ENCODE results near the gene SDHA.
"Not testable (repeated sequence)": the region's sequence is repeated elsewhere in the genome, so short reads cannot be mapped to it uniquely, and the experiment has no call there.

The SDHA gene

DNA sequence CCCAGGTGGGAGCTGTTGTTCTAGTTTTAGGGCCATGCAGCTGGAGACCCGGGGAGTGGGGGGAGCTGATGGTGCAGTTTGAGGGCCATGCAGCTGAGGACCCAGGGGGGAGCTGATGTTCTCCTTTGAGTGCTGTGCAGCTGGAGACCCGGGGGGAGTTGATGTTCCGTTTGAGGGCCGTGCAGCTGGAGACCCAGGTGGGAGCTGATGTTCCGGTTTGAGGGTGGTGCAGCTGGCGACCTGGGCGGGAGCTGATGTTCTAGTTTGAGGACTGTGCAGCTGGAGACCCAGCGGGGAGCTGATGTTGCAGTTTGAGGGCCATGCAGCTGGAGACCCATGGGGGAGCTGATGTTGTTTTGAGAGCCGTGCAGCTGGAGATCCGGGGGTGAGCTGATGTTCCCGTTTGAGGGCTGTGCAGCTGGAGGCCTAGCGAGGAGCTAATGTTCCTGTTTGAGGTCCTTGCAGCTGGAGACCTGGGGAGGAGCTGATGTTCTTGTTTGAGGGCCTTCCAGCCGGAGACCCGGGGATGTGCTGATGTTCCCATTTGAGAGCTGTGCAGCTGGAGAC lies 68.0 kb downstream of the SDHA start:
- TF ChIP-seq Cebpa-rat (IDR thresholded peaks at IDR 0.05), result no peak
- Histone ChIP-seq H3K27me3 (no peaks in the 10 kb centered on the region), H3K4me3 (peak overlapping the region in 6 of 10 experiments; percentile 29 to 43 (median 36); a peak in 8 of 20 replicates), H3K4me1 (peaks cover 12 to 54% (median 29%) of the 10 kb centered on the region in 10 experiments; a peak in 19 of 20 replicates), H3K36me3 (peaks cover 63 to 87% (median 76%) of the 10 kb centered on the region in 11 experiments), H3K9me3 (replicated peaks in 1 of 11) (peaks cover 0 to 92% (median 79%) of the 10 kb centered on the region in 11 experiments; a peak in 20 of 22 replicates), H3K27ac (peak overlapping the region in 7 of 11 experiments; percentile 6 to 73 (median 51); a peak in 14 of 22 replicates), H3K9ac (peak overlapping the region in 2 of 11 experiments; percentile 20 to 30; a peak in 1 of 22 replicates), H4K20me1 (peaks cover 9 to 94% (median 50%) of the 10 kb centered on the region in 11 experiments; a peak in 16 of 22 replicates), H3K4me2 (peak overlapping the region in 9 of 11 experiments; percentile 13 to 61 (median 28); a peak in 12 of 22 replicates)

DNA sequence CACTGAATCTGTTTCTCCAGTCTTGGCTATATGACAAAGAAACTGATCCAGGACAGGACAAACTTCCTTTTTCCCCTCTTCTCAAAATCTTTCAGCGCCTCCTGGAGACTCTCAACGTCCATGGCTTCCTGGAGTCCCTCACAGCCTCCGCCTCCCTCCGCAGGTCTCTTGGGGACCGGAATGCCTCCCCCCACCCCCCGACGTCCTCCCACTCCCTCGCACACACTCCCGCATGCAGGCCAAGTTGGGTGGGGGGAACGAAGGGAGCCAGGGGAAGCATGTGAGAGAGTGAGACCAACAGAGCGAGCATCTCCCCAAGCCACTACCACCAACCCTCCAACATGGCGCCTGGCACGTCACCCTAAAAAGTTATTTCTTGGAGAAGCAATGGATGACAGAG lies 72.1 kb downstream of the SDHA start:
- H3K27me3 ChIP-seq, H3K9ac ChIP-seq, H3K27ac ChIP-seq, H3K4me3 ChIP-seq: not testable (repeated sequence)
- peaks cover 0 to 87% (median 63%) of the 10 kb centered on the region in 11 experiments; a peak in 20 of 22 replicates for H3K9me3 ChIP-seq (replicated peaks in 1 of 11)
- peak overlapping the region in 8 of 11 experiments; percentile 32 to 64 (median 54); a peak in 13 of 22 replicates for H3K4me2 ChIP-seq
- peaks cover 37 to 79% (median 61%) of the 10 kb centered on the region in 11 experiments for H3K36me3 ChIP-seq
- H4K20me1 ChIP-seq, result peaks cover 5 to 89% (median 42%) of the 10 kb centered on the region in 11 experiments; a peak in 17 of 22 replicates
- H3K4me1 ChIP-seq, result peaks cover 9 to 47% (median 27%) of the 10 kb centered on the region in 10 experiments; a peak in 19 of 20 replicates

DNA sequence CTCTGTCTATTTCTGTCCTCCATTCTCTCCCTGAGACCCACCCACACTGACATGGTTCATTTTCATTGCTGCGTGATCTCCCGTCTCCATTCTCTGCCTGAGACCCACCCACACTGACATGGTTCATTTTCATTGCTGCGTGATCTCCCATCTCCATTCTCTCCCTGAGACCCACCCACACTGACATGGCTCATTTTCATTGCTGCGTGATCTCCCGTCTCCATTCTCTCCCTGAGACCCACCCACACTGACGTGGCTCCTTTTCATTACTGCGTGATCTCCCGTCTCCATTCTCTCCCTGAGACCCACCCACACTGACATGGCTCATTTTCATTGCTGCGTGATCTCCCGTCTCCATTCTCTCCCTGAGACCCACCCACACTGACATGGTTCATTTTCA lies 73.2 kb downstream of the SDHA start:
- H3K9ac ChIP-seq, H3K4me3 ChIP-seq, H3K27ac ChIP-seq, H3K27me3 ChIP-seq: not testable (repeated sequence)
- Histone ChIP-seq H4K20me1 (peaks cover 11 to 88% (median 39%) of the 10 kb centered on the region in 11 experiments; a peak in 21 of 22 replicates), H3K36me3 (peaks cover 25 to 68% (median 55%) of the 10 kb centered on the region in 11 experiments), H3K4me2 (peak overlapping the region in 5 of 11 experiments; percentile 36 to 57 (median 53); a peak in 8 of 22 replicates), H3K4me1 (peaks cover 5 to 43% (median 21%) of the 10 kb centered on the region in 10 experiments), H3K9me3 (replicated peaks in 1 of 11) (peaks cover 0 to 75% (median 51%) of the 10 kb centered on the region in 11 experiments; a peak in 20 of 22 replicates)

DNA sequence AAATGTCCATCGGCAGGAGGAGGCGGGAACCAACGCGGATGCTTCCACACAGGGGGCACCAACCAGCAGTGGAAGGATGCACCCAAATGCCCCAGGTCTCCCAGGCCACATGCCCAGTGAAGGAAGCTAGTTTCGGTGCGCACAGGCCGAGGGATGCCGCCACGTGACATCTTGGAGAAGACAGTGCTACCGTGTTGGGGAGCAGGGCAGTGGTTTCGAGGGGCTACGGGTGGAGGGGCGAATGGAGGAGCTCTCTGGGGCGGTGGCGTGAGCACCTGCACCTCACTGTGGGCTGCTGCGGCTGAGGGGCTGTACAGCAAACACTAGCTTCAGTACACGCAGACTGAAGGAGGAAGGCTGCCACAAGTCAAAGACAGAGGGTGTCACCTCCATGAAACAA lies 76.7 kb downstream of the SDHA start:
- not testable (repeated sequence) for H3K4me3 ChIP-seq, H3K9ac ChIP-seq, H3K4me2 ChIP-seq, H3K27me3 ChIP-seq, H3K27ac ChIP-seq
- Histone ChIP-seq H3K9me3 (replicated peaks in 1 of 11) (peaks cover 0 to 41% (median 27%) of the 10 kb centered on the region in 11 experiments; a peak in 20 of 22 replicates), H3K4me1 (peaks cover 17 to 46% (median 31%) of the 10 kb centered on the region in 10 experiments), H3K36me3 (peaks cover 14 to 38% (median 27%) of the 10 kb centered on the region in 11 experiments), H4K20me1 (peaks cover 38 to 85% (median 61%) of the 10 kb centered on the region in 11 experiments; a peak in 21 of 22 replicates)

DNA sequence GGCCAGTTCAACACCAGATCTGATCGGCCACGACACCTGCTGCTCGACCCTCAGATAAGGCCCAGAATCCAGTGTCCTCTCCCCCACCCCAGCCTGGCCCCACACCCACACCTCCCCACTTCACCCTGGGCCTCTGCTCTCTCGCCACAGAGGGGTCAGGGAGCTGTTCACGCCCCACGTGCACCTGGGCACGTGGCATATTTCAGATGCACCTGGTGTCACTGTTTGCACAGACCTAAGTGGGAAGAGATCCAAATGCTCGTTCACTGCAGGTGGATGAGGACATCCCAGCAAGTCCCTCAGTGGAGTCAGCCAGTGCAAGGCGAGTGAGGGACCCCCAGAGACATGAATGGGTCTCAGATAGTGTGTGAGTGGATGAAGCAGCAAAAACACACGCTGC lies 78.1 kb downstream of the SDHA start:
- H3K9ac ChIP-seq, H3K4me3 ChIP-seq, H3K27me3 ChIP-seq, H3K27ac ChIP-seq: not testable (repeated sequence)
- peaks cover 0 to 35% (median 27%) of the 10 kb centered on the region in 11 experiments; a peak in 20 of 22 replicates for H3K9me3 ChIP-seq (replicated peaks in 1 of 11)
- peaks cover 47 to 88% (median 67%) of the 10 kb centered on the region in 11 experiments; a peak in 21 of 22 replicates for H4K20me1 ChIP-seq
- H3K36me3 ChIP-seq, result peaks cover 14 to 36% (median 27%) of the 10 kb centered on the region in 11 experiments
- H3K4me1 ChIP-seq, result peaks cover 17 to 43% (median 22%) of the 10 kb centered on the region in 10 experiments
- H3K4me2 ChIP-seq, result peak overlapping the region; percentile 54 to 76 (median 68)

DNA sequence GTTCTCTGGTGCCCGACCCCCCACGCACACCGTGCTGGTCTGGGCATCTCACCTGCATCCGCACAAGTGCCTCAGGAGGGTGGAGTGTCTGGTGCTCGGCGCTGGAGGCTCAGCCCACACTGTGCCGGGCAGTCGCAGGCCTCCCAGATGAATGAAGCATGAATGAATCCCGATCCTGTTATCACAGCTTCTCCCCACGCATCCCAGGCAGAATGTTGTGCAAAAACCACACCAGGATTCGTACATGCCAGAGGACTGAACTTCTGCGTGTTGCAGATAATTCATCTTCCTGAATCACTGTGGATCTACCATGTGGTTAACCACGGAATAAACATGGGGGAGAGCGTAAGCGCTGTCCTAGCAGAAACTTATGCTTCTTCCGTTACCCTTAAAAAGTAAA lies 78.8 kb downstream of the SDHA start:
- peaks cover 0 to 28% (median 20%) of the 10 kb centered on the region in 11 experiments; a peak in 20 of 22 replicates for H3K9me3 ChIP-seq (replicated peaks in 1 of 11)
- peaks cover 17 to 42% (median 23%) of the 10 kb centered on the region in 10 experiments for H3K4me1 ChIP-seq
- H3K4me2 ChIP-seq, result peak overlapping the region; percentile 54 to 76 (median 68)
- not testable (repeated sequence) for H3K4me3 ChIP-seq, H3K27ac ChIP-seq, H3K27me3 ChIP-seq, H3K9ac ChIP-seq
- H3K36me3 ChIP-seq, result peaks cover 10 to 32% (median 20%) of the 10 kb centered on the region in 11 experiments
- peaks cover 55 to 88% (median 70%) of the 10 kb centered on the region in 11 experiments for H4K20me1 ChIP-seq

DNA sequence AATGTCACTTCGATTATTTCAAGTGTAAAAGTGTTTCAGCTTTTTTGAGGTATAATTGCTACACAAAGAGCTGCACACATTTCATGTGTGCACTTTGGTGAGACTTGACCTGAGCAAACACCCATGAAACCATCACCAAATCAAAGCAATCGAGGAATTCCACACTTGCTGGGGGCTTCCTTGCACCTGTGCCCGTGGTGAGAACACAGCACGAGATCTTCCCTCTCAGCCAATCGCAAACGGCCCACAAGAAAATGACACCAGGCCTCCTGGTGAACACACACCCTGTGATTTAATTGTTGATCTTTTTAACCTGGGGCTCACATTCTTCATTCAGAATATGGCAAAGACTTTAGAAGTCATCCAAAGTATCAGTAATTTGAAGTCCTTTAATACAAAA lies 79.3 kb downstream of the SDHA start:
- peak overlapping the region; percentile 54 to 76 (median 68); a peak in 20 of 22 replicates for H3K4me2 ChIP-seq
- peaks cover 17 to 43% (median 24%) of the 10 kb centered on the region in 10 experiments for H3K4me1 ChIP-seq
- H3K27ac ChIP-seq, H3K4me3 ChIP-seq, H3K9ac ChIP-seq, H3K27me3 ChIP-seq: not testable (repeated sequence)
- H3K9me3 ChIP-seq (replicated peaks in 1 of 11), result peaks cover 0 to 23% (median 15%) of the 10 kb centered on the region in 11 experiments; a peak in 20 of 22 replicates
- peaks cover 7 to 27% (median 15%) of the 10 kb centered on the region in 11 experiments for H3K36me3 ChIP-seq
- peaks cover 59 to 88% (median 74%) of the 10 kb centered on the region in 11 experiments for H4K20me1 ChIP-seq

DNA sequence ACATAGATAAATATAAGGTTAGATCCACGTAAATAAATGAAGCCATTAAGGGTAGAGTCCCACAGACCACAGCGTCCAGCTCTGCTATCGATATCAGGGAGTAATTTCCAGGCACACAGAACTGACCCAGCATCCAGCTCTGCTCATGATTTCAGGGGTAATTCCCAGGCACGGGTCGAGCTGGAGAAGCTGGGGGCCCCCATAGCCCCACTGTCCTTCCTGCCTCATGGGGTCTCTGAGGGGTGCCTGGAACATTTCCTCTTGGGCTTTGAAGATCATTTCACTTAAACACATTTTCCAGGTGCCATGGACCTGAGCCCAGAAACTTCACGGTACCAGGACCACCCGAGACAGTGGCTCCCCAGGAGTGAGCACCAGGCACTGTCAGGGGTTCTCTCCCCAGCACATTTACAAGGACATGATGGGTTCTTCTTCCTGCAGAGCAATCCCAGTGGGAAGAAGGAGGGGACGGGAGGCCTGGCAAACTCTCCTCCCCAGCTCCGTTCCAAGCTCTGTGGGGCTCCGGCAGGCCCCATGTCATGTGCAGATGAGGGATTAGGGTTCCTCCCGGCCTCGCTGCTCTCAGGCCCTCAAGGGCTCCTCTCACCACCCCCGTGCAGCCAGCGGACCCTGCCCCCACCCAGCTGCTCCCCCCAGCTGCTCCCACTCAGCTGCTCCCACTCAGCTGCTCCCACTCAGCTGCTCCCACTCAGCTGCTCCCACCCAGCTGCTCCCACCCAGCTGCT lies 80.0 kb downstream of the SDHA start:
- not testable (repeated sequence) for H3K9ac ChIP-seq, H3K4me2 ChIP-seq, H3K27me3 ChIP-seq, H3K4me3 ChIP-seq, H3K27ac ChIP-seq
- Histone ChIP-seq H3K4me1 (peaks cover 17 to 43% (median 24%) of the 10 kb centered on the region in 10 experiments), H3K36me3 (peaks cover under 1 to 19% (median 11%) of the 10 kb centered on the region in 11 experiments; a peak in 21 of 22 replicates), H3K9me3 (replicated peaks in 1 of 11) (peaks cover 0 to 16% (median 8%) of the 10 kb centered on the region in 11 experiments; a peak in 18 of 22 replicates), H4K20me1 (peaks cover 67 to 88% (median 81%) of the 10 kb centered on the region in 11 experiments)

DNA sequence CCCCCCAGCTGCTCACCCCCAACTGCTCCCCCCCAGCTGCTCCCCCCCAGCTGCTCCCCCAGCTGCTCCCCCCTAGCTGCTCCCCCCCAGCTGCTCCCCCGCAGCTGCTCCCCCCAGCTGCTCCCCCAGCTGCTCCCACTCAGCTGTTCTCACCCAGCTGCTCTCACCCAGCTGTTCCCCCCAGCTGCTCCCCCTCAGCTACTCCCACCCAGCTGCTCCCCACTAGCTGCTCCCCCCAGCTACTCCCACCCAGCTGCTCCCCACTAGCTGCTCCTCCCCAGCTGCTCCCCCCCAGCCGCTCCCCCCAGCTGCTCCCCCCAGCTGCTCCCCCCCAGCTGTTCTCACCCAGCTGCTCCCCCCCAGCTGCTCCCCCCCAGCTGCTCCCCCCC lies 80.6 kb downstream of the SDHA start:
- peaks cover 72 to 93% (median 87%) of the 10 kb centered on the region in 11 experiments for H4K20me1 ChIP-seq
- peaks cover 0 to 14% (median 7%) of the 10 kb centered on the region in 11 experiments; a peak in 9 of 22 replicates for H3K9me3 ChIP-seq (replicated peaks in 1 of 11)
- H3K9ac ChIP-seq, result no peak overlapping the region
- no peaks in the 10 kb centered on the region; a peak in 1 of 22 replicates for H3K27me3 ChIP-seq
- H3K36me3 ChIP-seq, result peaks cover 0 to 23% (median 10%) of the 10 kb centered on the region in 11 experiments; a peak in 12 of 22 replicates
- H3K4me2 ChIP-seq, result no peak overlapping the region
- H3K4me1 ChIP-seq, result peaks cover 17 to 43% (median 24%) of the 10 kb centered on the region in 10 experiments
- no peak overlapping the region for H3K27ac ChIP-seq
- TF ChIP-seq Cebpa-rat (IDR thresholded peaks at IDR 0.05), result no peak
- H3K4me3 ChIP-seq, result no peak overlapping the region

DNA sequence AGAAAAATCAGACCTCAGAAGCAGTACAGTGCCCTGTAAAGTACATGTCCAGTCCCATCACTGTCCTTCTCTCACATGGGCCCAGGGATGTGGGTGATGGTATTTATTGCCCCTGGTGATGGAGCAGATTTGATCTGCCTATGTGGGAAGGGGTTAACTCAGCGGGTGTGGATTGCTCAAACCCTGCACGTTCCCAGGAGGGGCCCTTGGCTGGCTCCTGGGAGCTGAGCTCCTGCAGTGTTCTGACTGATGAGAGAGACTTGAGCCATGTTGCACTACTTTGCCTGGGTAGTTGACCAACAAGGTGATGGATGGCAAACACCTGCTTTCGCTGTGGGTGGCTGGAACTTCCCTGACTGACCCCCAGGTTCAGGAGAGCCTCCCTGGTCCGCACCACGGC lies 81.8 kb downstream of the SDHA start:
- not testable (repeated sequence) for H3K27ac ChIP-seq; H3K4me3 ChIP-seq; H3K27me3 ChIP-seq; H3K9me3 ChIP-seq (replicated peaks in 1 of 11); H3K9ac ChIP-seq
- Histone ChIP-seq H4K20me1 (peaks cover 76 to 91% (median 83%) of the 10 kb centered on the region in 11 experiments), H3K4me1 (peaks cover 17 to 43% (median 24%) of the 10 kb centered on the region in 10 experiments), H3K4me2 (peak overlapping the region in 6 of 11 experiments; percentile 0 to 39 (median 14); a peak in 7 of 22 replicates), H3K36me3 (peaks cover 0 to 16% (median 2%) of the 10 kb centered on the region in 11 experiments; a peak in 14 of 22 replicates)

DNA sequence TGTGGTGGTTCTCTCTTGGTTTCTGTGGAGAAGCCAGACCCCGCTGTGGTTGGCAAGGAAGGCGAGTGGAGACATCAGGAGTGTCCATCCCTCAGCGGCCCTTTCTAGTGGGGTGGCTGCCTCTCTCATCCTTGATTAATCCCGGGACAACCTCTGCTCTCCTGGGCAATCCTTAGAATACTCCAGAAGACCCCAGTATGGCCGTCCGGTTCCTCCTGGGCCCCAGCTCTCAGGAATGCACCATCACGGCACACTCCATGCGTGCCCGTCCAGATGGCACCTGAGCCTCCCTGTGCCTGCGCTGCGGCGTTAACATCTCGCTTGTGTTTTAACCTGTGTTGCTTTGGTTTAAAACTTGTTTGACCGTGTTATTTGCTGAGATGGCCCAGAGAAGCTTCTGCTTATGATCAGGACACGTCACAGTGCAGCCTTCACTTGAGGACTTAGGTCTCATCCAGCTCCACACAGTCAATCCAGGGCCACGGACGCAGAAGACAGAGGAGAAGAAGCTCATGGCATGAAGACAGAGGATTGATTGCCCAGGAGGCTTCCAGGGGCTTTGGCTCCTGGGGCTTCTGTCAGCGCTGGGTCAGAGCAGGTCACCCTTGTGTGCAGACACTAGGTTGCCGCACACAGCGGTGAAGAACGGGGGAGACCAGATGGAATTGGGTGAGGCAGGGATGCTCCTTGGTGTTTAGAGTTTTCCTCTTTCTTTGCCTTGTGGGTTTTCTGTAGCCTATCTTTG lies 82.7 kb downstream of the SDHA start:
- H3K4me3 ChIP-seq; H3K27me3 ChIP-seq; H3K27ac ChIP-seq; H3K9me3 ChIP-seq (replicated peaks in 1 of 11); H3K9ac ChIP-seq: not testable (repeated sequence)
- H3K4me2 ChIP-seq, result peak overlapping the region in 1 of 11 experiments; percentile 6; a peak in 2 of 22 replicates
- H3K4me1 ChIP-seq, result peaks cover 16 to 44% (median 22%) of the 10 kb centered on the region in 10 experiments
- H4K20me1 ChIP-seq, result peaks cover 85 to 91% (median 87%) of the 10 kb centered on the region in 11 experiments
- H3K36me3 ChIP-seq, result peaks cover 9 to 24% (median 12%) of the 10 kb centered on the region in 11 experiments; a peak in 21 of 22 replicates
